NCI-H82 treated with DMSO at 0.1 percent for 48 hours (cell line): ENCODE data around the gene EFNA1.

Source experiments
- DNase-seq: peaks from one replicate; lab custom pipeline; 2025; ENCODE audit not compliant: unreplicated experiment; lab: John Stamatoyannopoulos, UW

EFNA1 gene, protein sequence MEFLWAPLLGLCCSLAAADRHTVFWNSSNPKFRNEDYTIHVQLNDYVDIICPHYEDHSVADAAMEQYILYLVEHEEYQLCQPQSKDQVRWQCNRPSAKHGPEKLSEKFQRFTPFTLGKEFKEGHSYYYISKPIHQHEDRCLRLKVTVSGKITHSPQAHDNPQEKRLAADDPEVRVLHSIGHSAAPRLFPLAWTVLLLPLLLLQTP

DNA sequence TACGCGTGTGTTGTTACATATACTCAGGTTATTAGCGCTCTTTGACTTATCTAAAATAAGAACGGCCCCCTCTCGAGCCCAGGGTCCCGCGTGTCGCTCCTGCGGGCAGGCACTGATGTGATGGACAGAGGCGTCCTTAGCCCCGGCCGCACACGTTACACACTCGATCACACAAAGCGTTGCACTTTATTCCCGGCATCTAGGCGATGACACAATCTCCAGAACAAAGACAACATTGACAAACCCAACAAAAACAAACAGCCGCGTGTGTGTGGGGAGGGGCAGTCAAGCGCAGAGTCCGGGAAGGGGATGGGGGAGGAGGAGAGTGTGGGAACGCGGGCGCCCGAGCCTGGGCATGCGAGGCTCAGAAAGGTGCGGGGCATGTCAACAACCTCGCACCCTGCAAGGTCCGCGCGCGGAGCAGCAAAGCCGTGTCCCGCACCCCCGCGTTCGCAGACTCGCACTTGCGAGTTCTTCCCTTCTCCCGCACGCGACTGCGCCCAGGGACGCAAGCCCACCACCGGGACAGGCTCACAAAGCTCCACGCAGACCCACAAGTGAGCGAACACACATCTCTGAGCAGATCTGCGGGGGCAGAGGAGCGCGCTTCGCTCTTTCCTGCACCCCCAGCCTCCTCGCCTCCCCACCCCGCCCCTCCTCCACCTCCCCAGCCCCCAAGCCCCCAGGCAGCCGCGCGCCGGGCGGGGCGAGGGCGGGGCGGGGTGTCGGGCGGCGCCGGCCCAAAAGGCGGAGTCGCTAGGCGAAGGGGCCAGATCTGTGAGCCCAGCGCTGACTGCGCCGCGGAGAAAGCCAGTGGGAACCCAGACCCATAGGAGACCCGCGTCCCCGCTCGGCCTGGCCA lies at the start of gene EFNA1:
TSS of gene EFNA1 (plus strand) at position 772 of the 862 bp plus-strand sequence. CDS start 102 bp downstream, outside the sequence.
- DNase-seq = peak; percentile 52

DNA sequence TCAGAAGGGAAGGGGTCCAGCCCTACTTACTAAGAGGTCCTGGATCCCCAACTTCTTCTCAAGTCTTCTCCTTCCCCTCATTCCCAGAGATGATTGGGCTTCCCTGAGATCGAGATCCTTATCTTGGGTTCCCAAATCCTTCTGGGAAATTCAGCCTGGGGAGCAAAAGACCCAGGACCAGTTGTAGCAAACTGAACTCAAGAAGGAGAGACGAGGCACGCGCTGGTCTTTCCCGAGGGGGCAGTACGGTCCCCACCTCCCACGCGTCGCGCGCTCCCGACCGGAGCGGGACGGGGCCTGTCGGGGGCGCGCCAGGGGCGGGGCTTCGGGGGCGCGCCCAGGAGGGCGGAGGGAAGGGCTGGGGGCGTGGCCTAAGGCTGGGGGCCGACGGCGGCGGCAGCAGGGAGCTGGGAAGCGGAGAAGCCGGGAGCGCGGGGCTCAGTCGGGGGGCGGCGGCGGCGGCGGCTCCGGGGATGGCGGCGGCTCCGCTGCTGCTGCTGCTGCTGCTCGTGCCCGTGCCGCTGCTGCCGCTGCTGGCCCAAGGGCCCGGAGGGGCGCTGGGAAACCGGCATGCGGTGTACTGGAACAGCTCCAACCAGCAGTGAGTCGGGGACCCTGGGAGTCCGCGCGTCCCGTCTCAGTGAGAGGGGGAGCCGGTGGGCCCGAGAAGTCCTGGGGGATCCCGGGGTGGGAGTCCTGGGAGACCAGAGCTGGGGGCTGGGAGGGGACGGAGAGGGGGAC lies 49.0 kb upstream of the EFNA1 start, which contains the start of gene EFNA3:
TSS of gene EFNA3 (plus strand) at position 369 of the 741 bp plus-strand sequence. CDS start at position 474, 105 bp downstream.
- DNase-seq = peak; percentile 33

DNA sequence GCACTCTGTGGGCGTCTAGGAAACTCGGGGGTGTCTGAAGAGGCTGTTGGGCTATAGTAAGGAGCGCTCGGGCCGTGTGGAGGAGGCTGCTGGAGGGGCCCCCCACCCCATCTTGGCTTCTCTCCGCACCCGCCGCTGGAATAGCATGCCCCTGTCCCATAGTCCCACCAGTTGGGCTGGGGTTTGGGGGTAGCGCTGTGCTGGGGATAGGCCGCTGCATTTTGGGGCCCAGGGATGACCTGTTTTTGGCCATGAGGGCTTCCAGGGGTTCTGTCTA lies 48.5 kb upstream of the EFNA1 start:
- no peak for DNase-seq

DNA sequence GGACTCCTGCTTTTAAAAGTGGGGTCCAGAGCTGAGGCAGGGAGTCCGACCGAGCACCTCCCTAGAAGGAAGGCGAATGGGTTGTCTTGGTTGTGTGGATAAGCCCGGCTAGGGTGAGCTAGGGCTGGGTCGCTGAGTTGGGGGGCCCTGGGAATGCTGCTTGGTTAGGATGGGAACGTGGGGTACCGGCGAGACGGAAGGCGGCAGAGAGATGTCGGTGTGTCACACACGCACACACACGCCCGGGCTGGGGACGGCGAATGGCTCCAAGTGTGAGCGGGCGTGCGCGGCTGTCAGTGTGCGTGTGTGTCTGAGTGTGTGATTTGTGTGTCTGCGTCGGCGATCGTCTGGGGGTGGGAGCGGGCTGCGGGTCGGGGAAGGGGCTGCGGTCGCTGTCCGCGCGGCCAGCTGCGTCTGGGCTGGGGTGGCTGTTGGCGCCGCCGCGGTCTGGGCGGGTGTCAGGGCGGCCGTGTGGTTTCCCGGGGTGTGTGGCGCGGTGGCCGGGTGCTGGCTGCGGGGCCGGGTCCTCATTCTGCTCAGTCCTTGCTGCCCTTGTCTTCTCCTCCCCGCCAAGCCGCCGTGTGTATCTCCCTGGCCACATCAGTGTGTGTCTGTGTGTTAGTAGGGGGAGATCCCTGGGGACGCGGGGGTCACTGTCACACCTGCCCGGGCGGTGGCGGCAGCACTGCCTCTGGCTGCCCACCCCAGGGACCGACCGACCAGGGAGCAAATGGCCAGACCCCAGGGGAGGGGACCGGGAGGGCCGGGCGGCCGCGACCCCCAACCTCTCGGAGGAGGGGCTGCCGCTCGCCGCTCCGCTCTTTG lies 48.0 kb upstream of the EFNA1 start:
- no peak for DNase-seq

DNA sequence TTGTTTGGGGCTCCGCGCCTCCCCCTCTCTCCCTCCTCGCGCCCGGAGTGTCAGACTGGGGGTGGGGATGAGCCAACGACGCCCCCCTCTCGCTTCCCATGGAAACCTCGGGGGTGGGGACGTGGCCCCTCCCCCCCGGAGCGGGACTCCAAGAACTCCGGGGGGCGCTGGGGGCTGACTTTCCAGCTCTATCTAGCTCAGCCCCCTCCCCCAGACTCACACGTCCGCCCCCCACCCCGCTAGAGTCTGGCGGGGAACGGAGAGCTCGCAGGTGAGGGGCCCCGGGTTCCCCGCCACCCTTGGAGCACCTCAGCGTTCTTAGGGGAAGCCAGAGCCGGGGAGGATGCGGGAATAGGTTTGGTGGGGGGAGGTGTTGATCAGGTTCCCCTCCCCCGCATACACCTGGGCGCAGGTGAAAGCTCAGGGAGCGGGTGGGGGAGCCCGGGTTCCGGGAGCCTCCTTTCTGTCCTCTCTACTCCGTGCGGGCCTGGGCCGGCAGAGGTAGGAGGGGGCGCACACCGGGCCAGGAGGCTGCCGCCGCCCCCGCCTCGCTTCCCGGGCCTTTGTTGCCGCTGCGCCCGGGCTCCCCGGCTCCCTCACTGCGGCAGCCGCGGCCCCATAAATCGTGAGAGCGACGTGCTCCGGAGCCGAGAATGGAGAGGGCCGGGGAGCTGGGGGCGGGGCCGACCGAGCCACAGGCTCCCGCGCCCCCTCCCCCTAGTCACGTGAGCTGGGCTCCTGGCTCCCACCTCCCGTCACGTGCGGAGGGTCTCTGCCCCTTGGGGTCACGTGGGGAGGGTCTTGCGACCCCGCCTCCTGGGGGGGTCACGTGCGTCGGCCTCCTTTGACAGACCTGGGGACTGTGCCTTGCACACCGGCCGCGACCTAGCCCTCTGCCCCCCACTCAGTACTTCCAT lies 47.1 kb upstream of the EFNA1 start:
- DNase-seq = peak; percentile 77

DNA sequence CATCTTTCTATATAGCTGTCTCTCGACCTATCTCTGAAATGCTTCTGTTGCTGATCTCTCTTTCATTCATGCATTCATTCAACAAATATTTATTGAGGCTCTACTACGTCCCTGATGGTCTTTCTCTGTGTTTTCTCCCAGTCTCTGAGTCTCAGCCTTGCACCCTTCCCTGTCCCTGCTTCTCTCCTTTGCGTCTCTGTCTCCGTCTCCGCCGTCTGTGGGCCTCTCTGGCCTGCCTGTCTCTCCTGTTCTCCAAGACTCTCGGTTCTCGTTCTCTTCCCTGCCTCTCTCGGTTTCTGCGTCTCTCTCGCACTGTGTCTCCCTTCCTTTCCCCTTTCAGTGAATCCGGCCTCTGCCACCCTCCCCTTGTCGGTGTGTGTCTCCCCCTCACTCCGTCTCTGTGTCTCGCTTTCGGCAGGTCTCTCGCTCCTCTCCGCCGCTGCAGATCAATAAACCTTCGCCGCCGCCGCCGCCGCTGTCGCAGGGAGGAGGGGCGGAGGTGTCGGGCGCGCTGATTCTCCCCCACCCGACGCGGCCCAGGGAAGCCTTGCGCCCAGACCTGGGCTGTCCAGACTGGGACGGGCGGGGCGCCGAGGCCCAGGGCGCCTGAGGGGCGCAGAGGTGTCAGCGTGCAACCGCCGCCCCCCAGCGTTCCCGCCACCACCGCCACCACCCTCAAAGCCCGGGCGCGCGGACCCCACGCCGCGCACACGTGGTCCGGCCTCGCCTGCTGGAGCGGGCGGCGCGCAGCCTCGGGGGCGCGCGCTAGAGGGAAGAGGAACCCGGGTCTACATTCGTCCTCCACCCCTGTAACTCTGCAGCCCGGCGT lies 46.0 kb upstream of the EFNA1 start:
- DNase-seq = no peak

DNA sequence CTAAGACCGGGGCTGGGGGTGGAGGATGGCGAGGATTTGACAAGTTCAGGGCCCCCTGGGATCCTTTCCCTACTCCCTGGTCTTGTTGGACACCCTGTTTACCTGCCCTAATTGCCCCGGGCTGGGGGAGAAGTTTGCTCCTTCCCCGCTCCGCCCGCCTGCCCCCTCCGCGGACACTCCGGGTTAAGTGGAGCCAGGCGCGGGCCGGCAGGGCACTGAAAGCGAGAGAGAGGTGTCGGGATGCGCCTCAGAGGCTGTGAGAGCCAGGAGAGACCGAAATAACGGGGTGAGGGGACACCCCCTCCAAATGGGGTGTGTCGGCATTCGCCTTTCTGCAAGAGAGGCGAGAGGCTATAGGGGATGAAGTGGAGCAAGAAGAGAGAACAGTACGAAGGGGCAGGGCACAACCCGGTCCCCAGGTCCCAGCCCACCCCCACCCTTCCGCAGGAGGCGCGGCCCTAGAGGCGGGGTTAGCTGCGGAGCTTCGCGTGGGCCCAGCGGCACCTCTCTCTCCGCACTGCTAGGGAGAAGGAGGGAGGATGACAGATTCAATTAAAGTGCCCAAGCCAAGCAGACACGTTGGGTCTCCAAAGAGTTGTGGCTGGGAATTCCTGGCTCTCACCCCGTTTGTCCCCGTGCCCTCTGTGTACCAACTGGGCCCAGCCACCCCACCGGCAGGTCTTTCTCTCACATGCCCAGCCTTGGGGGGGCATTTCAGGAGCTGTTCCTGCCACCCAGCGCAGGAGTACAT lies 45.2 kb upstream of the EFNA1 start:
- no peak for DNase-seq

DNA sequence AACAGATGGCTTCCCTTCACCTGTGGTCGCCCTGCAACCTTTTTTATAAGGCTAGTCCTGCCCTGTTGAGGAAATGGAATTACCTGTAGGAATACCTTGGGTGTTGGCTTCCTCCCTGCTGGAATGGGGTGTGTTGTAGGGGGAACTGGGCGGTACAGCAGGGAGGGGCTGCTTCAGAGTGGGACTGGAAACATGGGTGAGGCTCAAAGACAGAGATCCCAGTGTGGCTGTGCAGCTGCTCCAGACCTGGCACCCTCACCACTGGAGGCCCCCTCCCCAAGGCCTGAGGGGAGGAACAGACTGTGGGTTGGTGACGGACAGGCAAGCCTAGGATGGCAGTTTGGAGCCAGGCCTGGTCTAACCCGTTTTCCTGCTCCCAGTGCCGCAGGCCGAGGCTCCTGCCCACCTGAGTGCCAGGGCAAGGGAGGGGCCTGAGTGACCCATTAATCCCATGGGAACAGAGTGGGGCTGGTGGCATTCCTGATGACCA lies 44.6 kb upstream of the EFNA1 start:
- DNase-seq = no peak

DNA sequence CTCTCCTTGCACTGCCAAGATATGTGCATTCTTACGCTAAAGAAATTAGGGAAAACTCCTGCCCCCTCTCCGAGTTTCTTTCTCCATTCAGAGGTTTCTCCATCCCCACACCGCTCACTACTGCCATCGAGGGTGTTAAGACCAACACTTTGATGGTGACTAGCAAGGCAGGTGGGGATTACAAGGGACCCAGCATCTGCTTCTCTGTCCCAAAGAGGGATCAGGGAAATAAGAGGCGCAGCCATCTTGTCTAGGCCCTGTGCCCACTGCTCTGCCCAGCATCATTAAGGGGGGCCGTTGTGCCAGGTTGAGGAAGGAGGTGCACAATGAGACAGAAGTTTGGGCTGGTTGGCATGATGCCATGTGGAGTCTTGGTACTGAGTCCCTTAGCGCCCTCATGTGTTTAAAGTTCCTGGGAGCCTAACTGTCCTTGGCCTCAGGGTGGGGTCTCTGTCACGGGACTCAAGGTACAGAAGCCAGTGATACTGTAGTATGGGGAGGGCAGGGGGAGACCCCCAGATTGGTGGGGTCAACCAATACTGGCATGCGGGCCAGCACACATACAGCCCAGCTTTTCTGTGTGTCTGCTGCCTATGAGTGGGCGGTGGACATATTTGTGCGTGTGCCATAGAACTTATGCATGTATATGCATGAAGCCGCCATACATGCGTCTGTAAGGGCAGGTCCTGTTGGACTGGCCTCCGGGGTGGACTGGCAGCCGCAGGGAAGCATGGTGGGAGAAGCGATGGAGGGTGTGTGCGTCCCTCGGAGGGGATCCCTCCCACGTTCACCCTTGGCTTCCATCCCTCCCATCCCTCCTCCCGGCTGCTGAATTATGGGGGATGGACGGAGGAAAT lies 43.6 kb upstream of the EFNA1 start:
- no peak for DNase-seq

DNA sequence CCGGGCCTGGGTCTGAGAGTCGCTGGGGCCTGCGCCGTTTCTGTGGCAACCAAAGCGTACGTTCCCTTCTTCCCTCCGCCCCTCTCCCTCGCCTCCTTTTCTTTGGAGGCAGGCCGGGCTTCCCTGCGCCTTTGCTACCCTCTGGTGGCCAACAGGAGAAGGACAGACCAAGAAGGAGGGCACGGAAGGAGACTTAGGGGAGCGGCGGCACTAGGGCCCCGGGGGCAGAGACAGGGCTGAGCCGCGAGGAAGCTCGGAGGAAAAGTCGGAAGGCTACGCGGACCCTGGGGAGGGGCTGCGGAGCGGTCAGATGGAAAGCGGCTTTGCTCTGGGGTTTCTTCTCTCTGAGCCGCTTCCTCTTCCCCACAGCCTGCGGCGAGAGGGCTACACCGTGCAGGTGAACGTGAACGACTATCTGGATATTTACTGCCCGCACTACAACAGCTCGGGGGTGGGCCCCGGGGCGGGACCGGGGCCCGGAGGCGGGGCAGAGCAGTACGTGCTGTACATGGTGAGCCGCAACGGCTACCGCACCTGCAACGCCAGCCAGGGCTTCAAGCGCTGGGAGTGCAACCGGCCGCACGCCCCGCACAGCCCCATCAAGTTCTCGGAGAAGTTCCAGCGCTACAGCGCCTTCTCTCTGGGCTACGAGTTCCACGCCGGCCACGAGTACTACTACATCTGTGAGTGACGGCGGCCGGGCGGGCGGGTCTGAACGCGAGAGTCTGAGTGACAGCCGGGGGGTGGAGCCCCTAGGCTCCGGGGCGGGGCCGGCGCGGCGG lies 42.8 kb upstream of the EFNA1 start:
- DNase-seq = peak; percentile 97

DNA sequence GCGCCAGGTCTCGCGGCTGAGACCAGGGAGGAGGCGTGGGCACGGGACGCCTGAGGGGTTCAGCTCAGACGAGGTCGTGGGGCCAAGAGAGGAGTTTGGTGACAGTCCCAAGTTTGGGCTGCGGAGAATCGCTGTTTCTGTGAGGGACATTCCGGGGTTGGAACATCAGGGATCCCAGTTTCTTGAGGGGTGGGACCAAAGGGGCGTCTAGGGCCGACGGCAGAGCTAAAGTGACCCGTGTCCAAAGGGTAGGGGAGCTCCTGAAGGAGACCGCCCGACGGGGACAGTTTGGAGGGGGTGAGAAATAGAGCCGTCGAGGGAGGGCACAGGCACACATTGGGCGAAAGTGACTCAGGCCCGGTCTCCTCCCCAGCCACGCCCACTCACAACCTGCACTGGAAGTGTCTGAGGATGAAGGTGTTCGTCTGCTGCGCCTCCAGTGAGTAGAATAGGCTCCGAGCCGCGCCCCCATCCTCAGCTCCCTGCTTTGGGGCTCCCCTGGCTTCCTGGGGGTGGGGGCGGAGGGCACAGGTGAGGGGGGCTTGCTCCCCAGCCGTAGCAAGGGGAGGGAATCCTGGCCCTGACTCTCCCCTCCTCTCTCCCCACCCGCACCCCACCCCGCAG lies 42.1 kb upstream of the EFNA1 start:
- DNase-seq = no peak

DNA sequence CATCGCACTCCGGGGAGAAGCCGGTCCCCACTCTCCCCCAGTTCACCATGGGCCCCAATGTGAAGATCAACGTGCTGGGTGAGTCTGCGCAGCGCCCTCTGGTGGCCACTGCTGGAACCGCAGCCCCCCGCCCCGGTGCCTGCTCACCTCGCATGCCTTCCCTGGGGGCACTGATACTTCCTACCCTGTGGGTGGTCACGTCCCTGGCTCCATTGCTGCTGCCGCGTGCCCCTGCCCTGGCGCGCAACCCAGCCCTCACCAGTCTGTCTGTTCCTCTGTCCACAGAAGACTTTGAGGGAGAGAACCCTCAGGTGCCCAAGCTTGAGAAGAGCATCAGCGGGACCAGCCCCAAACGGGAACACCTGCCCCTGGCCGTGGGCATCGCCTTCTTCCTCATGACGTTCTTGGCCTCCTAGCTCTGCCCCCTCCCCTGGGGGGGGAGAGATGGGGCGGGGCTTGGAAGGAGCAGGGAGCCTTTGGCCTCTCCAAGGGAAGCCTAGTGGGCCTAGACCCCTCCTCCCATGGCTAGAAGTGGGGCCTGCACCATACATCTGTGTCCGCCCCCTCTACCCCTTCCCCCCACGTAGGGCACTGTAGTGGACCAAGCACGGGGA lies 41.4 kb upstream of the EFNA1 start:
- no peak for DNase-seq

DNA sequence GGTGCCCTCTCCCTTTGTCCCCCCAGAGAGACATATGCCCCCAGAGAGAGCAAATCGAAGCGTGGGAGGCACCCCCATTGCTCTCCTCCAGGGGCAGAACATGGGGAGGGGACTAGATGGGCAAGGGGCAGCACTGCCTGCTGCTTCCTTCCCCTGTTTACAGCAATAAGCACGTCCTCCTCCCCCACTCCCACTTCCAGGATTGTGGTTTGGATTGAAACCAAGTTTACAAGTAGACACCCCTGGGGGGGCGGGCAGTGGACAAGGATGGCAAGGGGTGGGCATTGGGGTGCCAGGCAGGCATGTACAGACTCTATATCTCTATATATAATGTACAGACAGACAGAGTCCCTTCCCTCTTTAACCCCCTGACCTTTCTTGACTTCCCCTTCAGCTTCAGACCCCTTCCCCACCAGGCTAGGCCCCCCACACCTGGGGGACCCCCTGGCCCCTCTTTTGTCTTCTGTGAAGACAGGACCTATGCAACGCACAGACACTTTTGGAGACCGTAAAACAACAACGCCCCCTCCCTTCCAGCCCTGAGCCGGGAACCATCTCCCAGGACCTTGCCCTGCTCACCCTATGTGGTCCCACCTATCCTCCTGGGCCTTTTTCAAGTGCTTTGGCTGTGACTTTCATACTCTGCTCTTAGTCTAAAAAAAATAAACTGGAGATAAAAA lies 40.7 kb upstream of the EFNA1 start:
- DNase-seq = no peak

DNA sequence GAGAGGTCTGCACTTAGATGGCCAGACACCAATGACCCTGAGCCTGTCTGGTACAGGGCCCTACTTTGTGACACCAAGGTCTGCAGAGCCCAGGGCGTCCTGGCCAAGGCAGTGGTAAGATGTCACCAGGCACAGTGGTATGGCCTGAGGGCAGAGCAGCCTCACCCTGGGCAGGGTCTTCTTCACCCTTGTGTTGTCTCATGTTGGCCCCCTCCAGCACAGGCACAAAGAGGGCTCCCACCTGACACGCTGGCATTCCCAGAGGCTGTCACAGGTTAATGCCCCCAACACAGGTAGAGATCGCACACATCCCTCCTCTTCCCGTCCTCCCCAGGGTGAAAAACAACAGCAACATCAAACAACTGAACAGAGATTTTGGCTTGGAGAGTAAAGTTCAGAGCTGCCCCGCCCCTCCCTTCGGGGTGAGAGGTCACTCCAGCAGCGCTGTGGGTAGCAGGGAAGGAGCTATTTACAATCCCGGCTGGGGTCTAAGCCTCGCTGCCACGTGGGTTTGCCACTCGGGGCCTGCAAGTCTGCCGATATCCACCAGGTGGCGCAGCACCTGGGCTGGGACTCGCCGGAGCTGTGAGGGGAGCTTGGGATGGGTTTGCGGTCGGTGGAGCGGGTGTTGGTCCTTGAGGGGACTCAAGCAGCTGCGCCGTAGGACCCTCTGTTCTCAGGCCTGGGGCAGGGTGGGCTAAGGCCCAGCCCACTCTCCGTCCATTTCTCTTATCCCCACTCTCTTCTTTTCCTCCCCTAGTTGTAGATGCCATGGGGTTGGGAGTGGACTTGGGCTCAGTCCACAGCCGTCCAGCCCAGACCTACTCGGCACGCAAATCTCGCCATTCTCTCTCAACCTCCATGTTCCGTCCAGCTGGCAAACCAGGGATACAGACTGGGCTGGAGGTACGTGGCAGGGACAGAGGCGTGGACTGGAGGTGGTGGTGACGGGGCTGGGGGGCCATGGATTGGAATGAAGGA lies 36.3 kb upstream of the EFNA1 start:
- DNase-seq = peak; percentile 83
